Stomach smooth muscle (tissue), 2 donors: ENCODE data around the gene PIERCE2.

Experiments
- H3K27ac ChIP-seq: one replicate; pipeline ENCODE4 v1.7.0; 2013; ENCODE audit warnings: mild to moderate bottlenecking, low read length, inconsistent platforms
- H3K27me3 ChIP-seq, 2 donors: one replicate each; pipeline ENCODE4 v1.7.0; 2013; ENCODE audit warnings: low read length in 2 of 2; ENCODE audit not compliant: insufficient read depth in 2 of 2, control insufficient read depth in 1 of 2
- H3K36me3 ChIP-seq, 2 donors: one replicate each; pipeline ENCODE4 v1.7.0; 2013; ENCODE audit warnings: low read length in 2 of 2; ENCODE audit not compliant: control insufficient read depth in 2 of 2, insufficient read depth in 2 of 2
- H3K4me1 ChIP-seq: one replicate; pipeline ENCODE4 v1.7.0; 2013; ENCODE audit warnings: low read length; ENCODE audit not compliant: control insufficient read depth, insufficient read depth
- H3K4me3 ChIP-seq, 2 donors: one replicate each; pipeline ENCODE4 v1.7.0; 2013; ENCODE audit warnings: low read length in 2 of 2
- H3K9ac ChIP-seq, 2 donors: one replicate each; pipeline ENCODE4 v1.7.0; 2013; ENCODE audit warnings: low read length in 2 of 2, mild to moderate bottlenecking in 1 of 2
- H3K9me3 ChIP-seq, 2 donors: one replicate each; pipeline ENCODE4 v1.7.0; 2013; ENCODE audit warnings: low read length in 2 of 2; ENCODE audit not compliant: control insufficient read depth in 2 of 2
- donor health status: healthy.
- donor health status: Pancreatic carcinoma.

PIERCE2 gene

DNA sequence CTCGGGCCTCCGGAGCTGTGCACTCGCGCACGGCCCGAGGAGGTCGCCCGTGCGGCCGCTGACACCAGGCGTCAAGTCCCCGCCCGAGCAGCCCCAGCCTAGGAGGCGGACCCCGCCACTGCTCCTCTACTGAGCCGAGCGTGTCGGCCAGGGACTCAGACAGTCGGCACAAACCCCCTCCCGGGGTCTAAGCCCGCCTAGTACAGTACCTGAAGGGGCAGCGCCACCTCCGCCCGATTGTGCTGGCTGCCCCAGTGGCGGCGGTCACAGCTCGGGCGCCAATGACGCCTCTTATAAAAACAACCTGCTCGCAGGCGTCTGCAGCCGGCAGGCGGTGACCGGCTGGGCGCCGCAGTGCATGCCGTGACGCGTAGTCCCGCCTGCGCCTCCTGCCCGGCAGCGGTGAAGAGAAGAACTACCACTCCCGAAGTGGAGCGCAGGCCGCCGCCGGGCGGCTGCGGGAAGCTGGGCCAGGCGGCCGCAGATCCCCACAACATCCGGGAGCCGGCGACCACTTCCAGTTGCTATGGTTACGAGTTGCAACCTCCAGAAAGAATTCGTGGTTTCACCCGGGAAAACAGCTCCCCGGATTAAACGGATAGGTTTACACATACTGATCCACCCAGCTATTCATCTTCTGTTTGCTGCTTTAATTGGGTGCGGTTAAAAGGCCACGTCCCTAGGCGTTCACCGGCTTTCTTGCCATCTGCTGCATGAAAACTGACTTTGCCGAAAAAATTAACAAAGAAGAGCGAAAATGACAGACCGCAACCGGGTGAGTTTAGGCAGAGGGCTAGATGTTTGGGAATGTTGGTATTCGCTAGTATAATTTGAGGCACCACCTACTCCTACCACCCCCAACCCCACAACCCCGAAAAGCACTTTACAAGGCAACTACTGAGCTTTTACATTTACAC, at the start of gene PIERCE2, which contains the start of gene CCPG1:
PIERCE2 (plus strand) TSS at position 484 of the 917 bp plus-strand sequence; CDS start at position 758, 274 bp downstream.
CCPG1 (minus strand) TSS at position 348 of the 917 bp plus-strand sequence. CDS start 18,935 bp downstream, outside the sequence.
- H3K4me3 ChIP-seq = peak within 1 kb of the TSS; percentile 83 to 96
- H3K27ac ChIP-seq = peak within 1 kb of the TSS; percentile 88
- no peaks in the 10 kb centered on the region for H3K27me3 ChIP-seq
- H3K4me1 ChIP-seq = peaks cover 6% of the 10 kb centered on the region
- H3K9me3 ChIP-seq = no peaks in the 10 kb centered on the region
- H3K36me3 ChIP-seq = no peaks in the 10 kb centered on the region
- peak within 1 kb of the TSS; percentile 60 to 92 for H3K9ac ChIP-seq

GRCh38 chr15:55360256-55360655, 48.0 kb upstream of the PIERCE2 start:
- no peaks in the 10 kb centered on the region for H3K27me3 ChIP-seq
- H3K27ac ChIP-seq = no peak overlapping the region
- H3K4me1 ChIP-seq = no peaks in the 10 kb centered on the region
- H3K9ac ChIP-seq = no peak overlapping the region
- no peak overlapping the region for H3K4me3 ChIP-seq
- H3K9me3 ChIP-seq = no peaks in the 10 kb centered on the region
- H3K36me3 ChIP-seq = peaks cover 5 to 13% of the 10 kb centered on the region in 2 donors

DNA sequence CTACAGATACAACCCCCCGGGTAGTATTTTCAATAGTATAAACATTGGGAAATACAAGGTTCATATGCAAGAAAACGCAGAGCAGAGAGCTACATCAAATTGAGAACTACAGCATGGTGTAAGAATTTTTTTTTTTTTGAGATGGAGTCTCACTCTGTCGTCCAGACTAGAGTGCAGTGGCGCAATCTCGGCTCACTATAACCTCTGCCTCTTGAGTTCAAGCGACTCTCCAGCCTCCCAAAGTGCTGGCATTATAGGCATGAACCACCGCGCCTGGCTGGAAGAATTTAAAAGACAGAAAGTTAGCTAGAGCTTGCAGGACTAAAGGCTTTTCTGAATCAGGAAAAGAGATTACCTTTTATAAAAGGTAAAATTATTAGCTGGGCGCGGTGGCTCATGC, 47.2 kb upstream of the PIERCE2 start:
- Histone ChIP-seq H3K36me3 (peaks cover 3 to 13% of the 10 kb centered on the region in 2 donors), H3K4me3 (no peak overlapping the region), H3K27ac (no peak overlapping the region), H3K9me3 (no peaks in the 10 kb centered on the region), H3K9ac (no peak overlapping the region), H3K27me3 (no peaks in the 10 kb centered on the region), H3K4me1 (no peaks in the 10 kb centered on the region)

DNA sequence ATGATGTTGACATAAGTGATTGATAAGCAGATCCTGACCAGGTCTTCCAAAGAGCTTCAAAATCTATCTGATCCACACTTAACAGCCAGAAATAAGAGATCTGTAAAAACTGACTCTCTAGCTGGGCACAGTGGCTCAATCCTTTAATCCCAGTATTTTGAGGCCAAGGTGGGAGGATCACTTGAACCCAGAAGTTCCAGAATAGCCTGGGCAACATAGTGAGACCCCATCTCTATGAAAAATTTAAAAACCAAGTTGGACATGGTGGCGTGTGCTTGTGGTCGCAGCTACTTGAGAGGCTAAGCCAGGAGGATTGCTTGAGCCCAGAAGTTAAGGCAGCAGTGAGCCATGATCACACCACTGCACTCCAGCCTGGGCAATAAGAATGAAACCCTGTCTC, 45.7 kb upstream of the PIERCE2 start:
- Histone ChIP-seq H3K4me3 (no peak overlapping the region), H3K27ac (no peak overlapping the region), H3K9ac (no peak overlapping the region), H3K4me1 (no peaks in the 10 kb centered on the region), H3K9me3 (no peaks in the 10 kb centered on the region), H3K36me3 (peaks cover 3 to 5% of the 10 kb centered on the region in 2 donors), H3K27me3 (no peaks in the 10 kb centered on the region)

DNA sequence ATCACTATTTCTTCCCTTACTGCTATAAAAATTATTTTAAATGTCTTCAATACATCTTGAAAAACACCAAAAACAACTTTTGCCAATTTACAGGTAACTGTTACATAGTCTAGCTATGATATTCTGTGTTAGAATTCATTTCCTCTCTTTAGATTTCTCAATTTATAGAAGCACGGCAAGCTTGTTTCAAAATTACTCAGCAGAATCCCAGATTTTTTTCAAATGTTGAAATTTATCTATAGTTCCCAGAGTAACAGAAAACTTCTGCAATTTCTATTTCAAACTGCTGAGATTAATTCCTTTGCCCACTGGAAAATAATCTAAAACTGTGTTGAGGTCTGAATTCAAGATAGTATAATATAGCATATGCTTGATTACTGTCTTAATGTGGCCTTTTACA, 41.3 kb upstream of the PIERCE2 start:
- no peaks in the 10 kb centered on the region for H3K4me1 ChIP-seq
- H3K27ac ChIP-seq = no peak overlapping the region
- H3K9me3 ChIP-seq = no peaks in the 10 kb centered on the region
- H3K9ac ChIP-seq = no peak overlapping the region
- peaks cover 6 to 11% of the 10 kb centered on the region in 2 donors for H3K36me3 ChIP-seq
- no peak overlapping the region for H3K4me3 ChIP-seq
- no peaks in the 10 kb centered on the region for H3K27me3 ChIP-seq

GRCh38 chr15:55372701-55373440, 35.4 kb upstream of the PIERCE2 start:
- Histone ChIP-seq H3K4me1 (no peaks in the 10 kb centered on the region), H3K36me3 (peaks cover 21% of the 10 kb centered on the region in 2 donors), H3K27ac (no peak overlapping the region), H3K4me3 (no peak overlapping the region), H3K9ac (no peak overlapping the region), H3K27me3 (no peaks in the 10 kb centered on the region), H3K9me3 (no peaks in the 10 kb centered on the region)

GRCh38 chr15:55379095-55379494, 29.2 kb upstream of the PIERCE2 start:
- Histone ChIP-seq H3K4me1 (no peaks in the 10 kb centered on the region), H3K27me3 (no peaks in the 10 kb centered on the region), H3K4me3 (no peak overlapping the region), H3K36me3 (peaks cover 20 to 22% of the 10 kb centered on the region in 2 donors), H3K9ac (no peak overlapping the region), H3K9me3 (no peaks in the 10 kb centered on the region), H3K27ac (no peak overlapping the region)

- Histone ChIP-seq H3K36me3 (peaks cover 15 to 17% of the 10 kb centered on the region in 2 donors), H3K27ac (no peak overlapping the region), H3K4me3 (no peak overlapping the region)
Observed at GRCh38 chr15:55381595-55381994, 26.7 kb upstream of the PIERCE2 start.

GRCh38 chr15:55383687-55384086, 24.6 kb upstream of the PIERCE2 start:
- H3K9me3 ChIP-seq = no peaks in the 10 kb centered on the region
- H3K27ac ChIP-seq = no peak overlapping the region
- no peak overlapping the region for H3K9ac ChIP-seq
- no peaks in the 10 kb centered on the region for H3K27me3 ChIP-seq
- no peak overlapping the region for H3K4me3 ChIP-seq
- no peaks in the 10 kb centered on the region for H3K4me1 ChIP-seq
- H3K36me3 ChIP-seq = peaks cover 11 to 15% of the 10 kb centered on the region in 2 donors

More at GRCh38 chr15:55381595-55381994, 26.7 kb upstream of the PIERCE2 start:
- Histone ChIP-seq H3K4me1 (no peaks in the 10 kb centered on the region), H3K9ac (no peak overlapping the region), H3K9me3 (no peaks in the 10 kb centered on the region), H3K27me3 (no peaks in the 10 kb centered on the region)

- no peak overlapping the region for H3K4me3 ChIP-seq
- H3K9ac ChIP-seq = no peak overlapping the region
- no peaks in the 10 kb centered on the region for H3K27me3 ChIP-seq
- no peak overlapping the region for H3K27ac ChIP-seq
- H3K9me3 ChIP-seq = no peaks in the 10 kb centered on the region
- no peaks in the 10 kb centered on the region for H3K4me1 ChIP-seq
- H3K36me3 ChIP-seq = peaks cover 7 to 9% of the 10 kb centered on the region in 2 donors
Observed at GRCh38 chr15:55387027-55387426, 21.3 kb upstream of the PIERCE2 start.
